ENCODE data around the gene RAB6A.

Gene RAB6A

DNA sequence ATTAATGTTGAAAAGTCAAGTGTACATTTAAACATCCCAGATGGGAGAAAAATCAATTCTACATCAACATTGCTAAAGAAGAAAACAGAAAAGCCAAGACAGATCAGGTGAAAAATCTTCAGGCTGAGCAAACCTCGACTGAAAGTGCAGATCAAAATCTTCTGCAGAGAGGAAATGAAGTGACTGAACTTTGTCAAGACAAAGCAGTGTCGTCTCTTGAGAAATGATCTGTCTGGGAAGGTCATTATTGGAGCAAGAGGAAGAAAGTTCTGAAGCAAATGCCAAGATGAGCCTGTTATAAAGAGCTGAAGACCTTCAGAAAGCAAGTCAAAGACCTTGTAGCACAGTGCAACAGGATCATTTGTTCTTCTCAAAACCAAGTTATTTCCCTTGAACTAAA is 120.3 kb downstream of the RAB6A start:
- Histone ChIP-seq H3K27ac (ENCODE audit: low read length) (no peak overlapping the region), H3K9me3 (ENCODE audit: control insufficient read depth, low read depth, low read length) (no peaks in the 10 kb centered on the region), H3K4me1 (ENCODE audit: control insufficient read depth, low read depth, low read length) (no peaks in the 10 kb centered on the region), H3K9ac (ENCODE audit: low read length) (no peak overlapping the region), H3K27me3 (ENCODE audit: control insufficient read depth, insufficient read depth, low read length) (peaks cover 7% of the 10 kb centered on the region), H3K4me3 (ENCODE audit: low read length) (no peak overlapping the region), H3K36me3 (ENCODE audit: control insufficient read depth, low read depth, low read length) (no peaks in the 10 kb centered on the region)

DNA sequence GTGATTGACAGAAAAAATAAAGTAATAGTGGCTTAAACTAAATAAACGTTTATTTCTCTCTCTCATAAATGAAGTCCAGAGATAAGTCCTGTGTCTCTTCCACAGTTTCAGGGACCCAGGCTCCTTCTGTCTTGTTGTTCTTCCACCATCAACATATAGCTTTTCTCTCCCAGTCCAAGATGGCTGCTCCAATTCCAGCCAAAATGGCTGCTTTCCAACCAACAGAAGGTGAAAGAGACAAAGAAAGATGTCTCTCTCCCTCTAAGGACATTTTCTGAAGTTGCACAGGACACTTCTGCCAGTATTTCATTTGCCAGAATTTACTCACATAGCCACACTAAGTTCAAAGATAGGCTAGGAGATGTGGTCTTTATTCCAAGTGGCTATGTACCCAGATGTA is 123.9 kb downstream of the RAB6A start:
- Histone ChIP-seq H3K36me3 (ENCODE audit: control insufficient read depth, low read depth, low read length) (no peaks in the 10 kb centered on the region), H3K27ac (ENCODE audit: low read length) (no peak overlapping the region), H3K27me3 (ENCODE audit: control insufficient read depth, insufficient read depth, low read length) (peaks cover 5% of the 10 kb centered on the region), H3K4me1 (ENCODE audit: control insufficient read depth, low read depth, low read length) (no peaks in the 10 kb centered on the region), H3K9me3 (ENCODE audit: control insufficient read depth, low read depth, low read length) (no peaks in the 10 kb centered on the region), H3K9ac (ENCODE audit: low read length) (no peak overlapping the region), H3K4me3 (ENCODE audit: low read length) (no peak overlapping the region)

DNA sequence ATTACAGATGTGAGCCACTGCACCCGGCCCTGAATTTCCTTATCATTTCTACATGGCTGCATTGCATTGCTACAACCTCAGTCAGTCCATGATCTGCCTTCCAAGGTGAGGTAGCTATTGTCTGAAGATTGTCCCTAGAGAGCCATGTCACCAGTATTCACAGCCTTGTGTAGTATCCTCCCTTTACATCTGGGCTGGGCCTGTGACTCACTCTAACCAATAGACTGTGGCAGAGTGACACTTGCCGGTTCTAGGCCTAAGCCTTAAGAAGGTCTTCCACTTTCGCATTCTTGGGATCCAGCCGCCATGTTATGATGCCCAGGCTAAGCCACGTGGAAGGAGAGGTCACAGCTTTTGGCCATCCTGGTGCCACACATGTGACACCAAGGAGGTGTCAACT is 124.6 kb downstream of the RAB6A start:
- no peaks in the 10 kb centered on the region for H3K9me3 ChIP-seq (ENCODE audit: control insufficient read depth, low read depth, low read length)
- H3K9ac ChIP-seq (ENCODE audit: low read length), result no peak overlapping the region
- H3K4me1 ChIP-seq (ENCODE audit: control insufficient read depth, low read depth, low read length), result no peaks in the 10 kb centered on the region
- no peaks in the 10 kb centered on the region for H3K36me3 ChIP-seq (ENCODE audit: control insufficient read depth, low read depth, low read length)
- H3K27ac ChIP-seq (ENCODE audit: low read length), result no peak overlapping the region
- no peak overlapping the region for H3K4me3 ChIP-seq (ENCODE audit: low read length)
- H3K27me3 ChIP-seq (ENCODE audit: control insufficient read depth, insufficient read depth, low read length), result peaks cover 5% of the 10 kb centered on the region

DNA sequence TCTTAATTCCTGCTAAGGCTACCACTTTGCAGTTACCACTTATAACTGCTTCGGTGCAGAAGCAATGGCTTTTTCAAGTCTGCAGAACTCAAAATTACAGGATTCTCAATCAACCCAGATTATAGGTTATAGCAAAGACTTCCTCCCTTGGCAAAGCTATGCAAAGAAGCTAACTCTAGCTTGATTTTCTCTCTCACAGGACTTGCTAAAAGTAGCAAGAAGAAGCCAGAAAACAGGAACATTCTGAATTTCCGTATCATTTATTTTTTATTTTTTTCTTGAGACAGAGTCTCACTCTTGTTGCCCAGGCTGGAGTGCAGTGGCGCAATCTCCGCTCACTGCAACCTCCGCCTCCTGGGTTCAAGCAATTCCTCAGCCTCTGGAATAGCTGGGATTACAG is 125.2 kb downstream of the RAB6A start:
- H3K9me3 ChIP-seq (ENCODE audit: control insufficient read depth, low read depth, low read length), result no peaks in the 10 kb centered on the region
- H3K27ac ChIP-seq (ENCODE audit: low read length), result no peak overlapping the region
- H3K4me3 ChIP-seq (ENCODE audit: low read length), result no peak overlapping the region
- peaks cover 9% of the 10 kb centered on the region for H3K27me3 ChIP-seq (ENCODE audit: control insufficient read depth, insufficient read depth, low read length)
- H3K9ac ChIP-seq (ENCODE audit: low read length), result no peak overlapping the region
- no peaks in the 10 kb centered on the region for H3K36me3 ChIP-seq (ENCODE audit: control insufficient read depth, low read depth, low read length)
- H3K4me1 ChIP-seq (ENCODE audit: control insufficient read depth, low read depth, low read length), result no peaks in the 10 kb centered on the region

DNA sequence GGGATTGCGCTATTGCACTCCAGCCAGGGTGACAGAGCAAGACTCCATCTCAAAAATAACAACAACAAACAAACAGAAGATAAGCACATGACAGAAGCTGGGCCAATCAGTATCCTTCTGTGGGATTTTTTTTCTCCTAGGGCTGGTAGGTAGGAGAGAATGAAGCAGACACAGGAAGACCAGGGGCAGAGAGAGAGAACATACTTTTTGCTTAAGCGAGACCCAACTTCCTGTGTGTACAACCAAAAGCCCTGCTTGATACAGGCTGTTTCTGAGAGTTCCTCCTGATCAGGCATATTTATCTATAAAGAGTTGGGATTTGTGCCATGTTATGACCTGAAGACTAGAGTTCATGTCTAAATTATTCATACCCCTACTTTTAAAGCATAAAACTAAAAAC is 126.9 kb downstream of the RAB6A start:
- no peak overlapping the region for H3K4me3 ChIP-seq (ENCODE audit: low read length)
- H3K9ac ChIP-seq (ENCODE audit: low read length), result no peak overlapping the region
- peaks cover 25% of the 10 kb centered on the region for H3K27me3 ChIP-seq (ENCODE audit: control insufficient read depth, insufficient read depth, low read length)
- H3K27ac ChIP-seq (ENCODE audit: low read length), result no peak overlapping the region
- H3K36me3 ChIP-seq (ENCODE audit: control insufficient read depth, low read depth, low read length), result no peaks in the 10 kb centered on the region
- peaks cover 3% of the 10 kb centered on the region for H3K4me1 ChIP-seq (ENCODE audit: control insufficient read depth, low read depth, low read length)
- no peaks in the 10 kb centered on the region for H3K9me3 ChIP-seq (ENCODE audit: control insufficient read depth, low read depth, low read length)

DNA sequence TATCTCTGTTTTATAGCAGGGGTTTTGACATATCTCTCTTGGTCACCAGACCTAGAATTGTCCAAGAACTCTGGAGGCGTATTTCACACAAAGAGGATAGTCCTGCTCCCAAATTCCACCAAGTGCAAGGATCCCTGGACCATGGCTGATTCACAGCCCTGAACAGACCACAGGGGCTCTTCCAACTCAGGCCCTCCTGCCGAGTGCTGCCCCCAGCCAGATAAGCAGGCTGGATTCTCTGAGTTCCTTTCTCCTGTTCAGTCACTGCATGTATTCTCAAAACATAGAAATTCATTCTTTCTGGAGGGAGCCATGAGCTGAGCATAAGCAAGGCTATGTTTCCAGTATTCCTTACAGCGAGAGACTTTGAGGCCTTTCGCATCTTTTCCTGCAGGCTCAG is 127.9 kb downstream of the RAB6A start:
- no peak overlapping the region for H3K4me3 ChIP-seq (ENCODE audit: low read length)
- no peaks in the 10 kb centered on the region for H3K9me3 ChIP-seq (ENCODE audit: control insufficient read depth, low read depth, low read length)
- H3K27ac ChIP-seq (ENCODE audit: low read length), result no peak overlapping the region
- no peak overlapping the region for H3K9ac ChIP-seq (ENCODE audit: low read length)
- H3K36me3 ChIP-seq (ENCODE audit: control insufficient read depth, low read depth, low read length), result no peaks in the 10 kb centered on the region
- peaks cover 31% of the 10 kb centered on the region for H3K27me3 ChIP-seq (ENCODE audit: control insufficient read depth, insufficient read depth, low read length)
- H3K4me1 ChIP-seq (ENCODE audit: control insufficient read depth, low read depth, low read length), result peaks cover 7% of the 10 kb centered on the region

DNA sequence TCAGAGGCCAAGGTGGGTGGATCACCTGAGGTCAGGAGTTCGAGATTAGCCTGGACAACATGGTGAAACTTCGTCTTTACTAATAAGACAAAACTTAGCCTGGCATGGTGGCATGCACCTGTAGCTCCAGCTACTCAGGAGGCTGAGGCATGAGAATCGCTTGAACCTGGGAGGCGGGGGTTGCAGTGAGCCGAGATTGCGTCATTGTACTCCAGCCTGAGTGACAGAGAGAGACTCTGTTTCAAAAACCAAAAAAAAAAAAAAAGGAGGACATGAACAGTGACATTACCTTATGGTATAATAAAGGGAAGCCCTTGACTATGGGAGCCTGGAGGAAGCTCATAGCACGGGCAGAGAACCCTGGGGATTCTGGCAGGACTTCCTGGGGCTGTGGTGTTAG is 131.0 kb downstream of the RAB6A start:
- H3K27ac ChIP-seq (ENCODE audit: low read length), result no peak overlapping the region
- H3K9ac ChIP-seq (ENCODE audit: low read length), result no peak overlapping the region
- no peak overlapping the region for H3K4me3 ChIP-seq (ENCODE audit: low read length)
- no peaks in the 10 kb centered on the region for H3K9me3 ChIP-seq (ENCODE audit: control insufficient read depth, low read depth, low read length)
- H3K4me1 ChIP-seq (ENCODE audit: control insufficient read depth, low read depth, low read length), result peaks cover 8% of the 10 kb centered on the region
- no peaks in the 10 kb centered on the region for H3K36me3 ChIP-seq (ENCODE audit: control insufficient read depth, low read depth, low read length)
- peaks cover 44% of the 10 kb centered on the region for H3K27me3 ChIP-seq (ENCODE audit: control insufficient read depth, insufficient read depth, low read length)

DNA sequence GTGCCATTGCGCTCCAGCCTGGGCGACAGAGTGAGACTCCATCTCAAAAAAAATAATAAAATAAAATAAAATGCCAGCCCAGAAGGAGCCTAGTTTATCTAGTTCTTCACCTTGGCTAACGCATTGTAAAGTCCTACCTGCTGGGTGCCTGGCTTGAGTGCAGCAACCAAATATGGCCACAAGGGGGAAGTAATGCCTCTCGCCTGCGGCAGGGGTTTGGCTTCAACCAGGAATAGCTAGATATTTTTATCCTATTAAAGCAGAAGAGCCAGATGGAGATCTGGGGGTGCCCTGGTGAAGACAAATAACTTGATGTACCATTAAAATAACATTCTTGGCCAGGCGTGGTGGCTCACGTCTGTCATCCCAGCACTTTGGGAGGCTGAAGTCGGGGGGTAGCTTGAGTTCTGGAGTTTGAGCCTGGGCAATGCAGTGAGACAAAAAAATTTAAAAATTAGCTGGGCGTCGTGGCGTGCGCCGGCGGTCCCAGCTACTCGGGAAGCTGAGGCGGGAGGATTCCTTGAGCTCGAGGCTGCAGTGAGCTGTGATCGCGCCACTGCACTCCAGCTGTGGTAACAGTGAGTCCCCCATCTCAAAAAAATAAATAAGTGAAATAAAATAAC is 135.1 kb downstream of the RAB6A start:
- Histone ChIP-seq H3K36me3 (ENCODE audit: control insufficient read depth, low read depth, low read length) (no peaks in the 10 kb centered on the region), H3K4me3 (ENCODE audit: low read length) (no peak overlapping the region), H3K9me3 (ENCODE audit: control insufficient read depth, low read depth, low read length) (no peaks in the 10 kb centered on the region), H3K9ac (ENCODE audit: low read length) (no peak overlapping the region), H3K27ac (ENCODE audit: low read length) (no peak overlapping the region), H3K27me3 (ENCODE audit: control insufficient read depth, insufficient read depth, low read length) (peaks cover 40% of the 10 kb centered on the region), H3K4me1 (ENCODE audit: control insufficient read depth, low read depth, low read length) (peaks cover 8% of the 10 kb centered on the region)
